Heart left ventricle (tissue), 16 donors: ENCODE measurements around the gene SGTA. TPM values are rescaled to one million over a fixed set of nuclear protein-coding genes. Genes with fewer than 3 reads are reported as not detected.

Source experiments
- ATAC-seq, 4 donors: fragments of 200-7000 bp; cut with Tn5 transposase; one replicate each; pipeline ENCODE4 v1.9.1; 2020 to 2022; ENCODE audit warnings: moderate library complexity in 4 of 4, mild to moderate bottlenecking in 3 of 4, moderate number of reproducible peaks in 1 of 4
- DNase-seq, 5 donors: peaks; one replicate each; pipeline ENCODE4 v3.0.0-alpha.2; 2020
- H3K27ac ChIP-seq, 12 donors: fragments of 200-600 bp; sonication (generic) in 4 of 12; one replicate each; pipeline versions ENCODE4 v1.5.0 to v1.8.0; 2016 to 2022; ENCODE audit warnings: mild to moderate bottlenecking in 2 of 12
- H3K27me3 ChIP-seq, 9 donors: fragments of 200-600 bp; sonication (generic) in 2 of 9; one replicate each; pipeline versions ENCODE4 v1.5.1 to v1.8.0; 2016 to 2022; ENCODE audit warnings: mild to moderate bottlenecking in 3 of 9
- H3K36me3 ChIP-seq, 9 donors: fragments of 200-600 bp; sonication (generic) in 2 of 9; one replicate each; pipeline versions ENCODE4 v1.5.0 to v1.8.0; 2018 to 2022; ENCODE audit warnings: mild to moderate bottlenecking in 2 of 9
- H3K4me1 ChIP-seq, 12 donors: fragments of 200-600 bp; sonication (generic) in 4 of 12; one replicate each; pipeline versions ENCODE4 v1.5.0 to v1.8.0; 2016 to 2022; ENCODE audit warnings: mild to moderate bottlenecking in 3 of 12
- H3K4me3 ChIP-seq, 12 donors: fragments of 200-600 bp; sonication (generic) in 4 of 12; one replicate each; pipeline versions ENCODE4 v1.5.0 to v1.8.0; 2017 to 2022; ENCODE audit warnings: mild to moderate bottlenecking in 9 of 12, moderate library complexity in 4 of 12
- H3K9me3 ChIP-seq, 12 donors: fragments of 200-600 bp; sonication (generic) in 4 of 12; one replicate each; pipeline versions ENCODE4 v1.5.0 to v1.8.0; 2016 to 2022; ENCODE audit warnings: mild to moderate bottlenecking in 1 of 12
- CTCF ChIP-seq, 12 donors: fragments of 200-600 bp; sonication (generic) in 4 of 12; IDR thresholded peaks; one replicate each; pipeline versions ENCODE4 v1.5.0 to v1.8.0; 2018 to 2022; ENCODE audit warnings: antibody characterized with exemption in 12 of 12, mild to moderate bottlenecking in 5 of 12
- POLR2A ChIP-seq, 2 donors: fragments of 450-650 bp; IDR thresholded peaks; one replicate each; pipeline ENCODE4 v1.6.1; 2017; ENCODE audit warnings: antibody characterized with exemption in 2 of 2, mild to moderate bottlenecking in 2 of 2, moderate library complexity in 2 of 2
- WGBS, 4 donors: extraction: QIAGEN DNeasy Blood & Tissue Kit in 2 of 4; methylation state at CpG; one replicate each; pipeline versions ENCODE4 v1.1.5 to v1.1.7; 2013 to 2018; 5-methylcytosine and 5-hydroxymethylcytosine counted together
- intact Hi-C, 10 donors: fragments of 100-400 bp; cut with DNase I; formaldehyde crosslinking; loops; one replicate each; pipeline versions ENCODE4 v1.11.1 to v1.14.2; 2022
- polyA plus RNA-seq, 2 donors: library from polyadenylated mRNA; stranded (reverse); fragments of 200-250 nt; gene quantifications; one replicate each; pipeline ENCODE4 v1.2.3, GENCODE V29; 2013
- total RNA-seq, 9 donors: library from RNA; depleted of rRNA in 2 of 9; stranded (reverse); fragments of >200 nt in 2 of 9; fragmentation: NEBNext Ultra II Directional in 3 of 9; extraction: Animal tissue kit (Norgen Biotek cat#: 25700) in 3 of 9; gene quantifications; one replicate each; pipeline versions ENCODE4 v1.1.0 to v1.2.4, GENCODE V29; 2016 to 2023
- donor health status: ischemic (EF 13 %, LVEDD 7.1; RV severe dilation, severe dysfunction).
- donor health status: healthy with polysubstance abuse.
- donor health status: DM: no; HTN: yes; CAD: no.
- donor health status: DM: no; HTN: no; CAD: no.
- donor health status: ischemic (EF 25% LVEDD 6.9; RV normal size, moderate dysfunction).
- donor health status: ischemic (EF 25% LVEDD 5.7; RV mildly dilated, moderate dysfunction).
- donor health status: healthy.
- donor health status: DM: yes; HTN: yes; CAD: no.
- donor health status: ischemic (EF 35%, LVEDD 5.7; RV mildly dilated, moderate dysfunction).
- donor health status: nonischemic (EF 11% LVEDD 7.7; RV severe dilation, severe dysfunction).
- donor health status: DM: yes; HTN: yes; CAD: no.
- donor health status: PGD.
- donor health status: ischemic (EF 29% LVEDD 5.4; RV normal size, mild dysfunction).
- donor health status: nonischemic (EF 23%, LVEDD 6.1; RV moderate dilation, normal function).

SGTA gene
- total and polyA plus RNA-seq, 11 donors, result 47.4 to 125 (median 65.6) TPM

- DNase-seq, result no peak
- WGBS, 4 donors, result 81 to 88% (median 83%) methylated on average over 15 of the region's 15 CpGs
- ATAC-seq, result no peak
- intact Hi-C loops, result no loop called here
- Histone ChIP-seq H3K27ac (no peak overlapping the region), H3K4me1 (peaks cover 0 to 18% (median 11%) of the 10 kb centered on the region in 12 donors), H3K9me3 (no peaks in the 10 kb centered on the region), H3K4me3 (no peak overlapping the region), H3K36me3 (peaks cover 3 to 85% (median 81%) of the 10 kb centered on the region in 9 donors), H3K27me3 (no peaks in the 10 kb centered on the region)
- TF ChIP-seq CTCF (IDR thresholded peaks at IDR 0.05) (no peak), POLR2A (IDR thresholded peaks at IDR 0.05) (no peak)
These were observed 17.7 kb downstream of the SGTA start for GRCh38 chr19:2765376-2765775.

GRCh38 chr19:2764945-2765344, 18.1 kb downstream of the SGTA start:
- ATAC-seq (no peak), DNase-seq (no peak)
- Histone ChIP-seq H3K9me3 (no peaks in the 10 kb centered on the region), H3K4me3 (no peak overlapping the region), H3K27me3 (no peaks in the 10 kb centered on the region), H3K36me3 (peaks cover 3 to 89% (median 85%) of the 10 kb centered on the region in 9 donors), H3K4me1 (peaks cover 0 to 14% (median 7%) of the 10 kb centered on the region in 12 donors), H3K27ac (no peak overlapping the region)
- TF ChIP-seq CTCF (IDR thresholded peaks at IDR 0.05), result no peak
- no peak for TF ChIP-seq POLR2A (IDR thresholded peaks at IDR 0.05)
- intact Hi-C loops, result no loop called here
- WGBS, 4 donors, result 89 to 96% (median 93%) methylated on average over 21 of the region's 21 CpGs

- Histone ChIP-seq H3K27ac (no peak overlapping the region), H3K9me3 (no peaks in the 10 kb centered on the region), H3K36me3 (peaks cover 3 to 100% (median 95%) of the 10 kb centered on the region in 9 donors), H3K4me1 (peaks cover 0 to 3% (median under 1%) of the 10 kb centered on the region in 12 donors), H3K4me3 (no peak overlapping the region), H3K27me3 (no peaks in the 10 kb centered on the region)
- intact Hi-C loops, result no loop called here
- WGBS, 4 donors, result 91 to 99% (median 96%) methylated on average over 12 of the region's 12 CpGs
- ATAC-seq (no peak), DNase-seq (no peak)
- no peak for TF ChIP-seq CTCF (IDR thresholded peaks at IDR 0.05)
- TF ChIP-seq POLR2A (IDR thresholded peaks at IDR 0.05), result no peak
These were observed 19.4 kb downstream of the SGTA start for GRCh38 chr19:2763687-2764086.

- 90 to 96% (median 94%) methylated on average over 15 to 23 of the region's 23 CpGs for WGBS, 4 donors
- Histone ChIP-seq H3K9me3 (no peaks in the 10 kb centered on the region), H3K36me3 (peaks cover 3 to 100% (median 97%) of the 10 kb centered on the region in 9 donors), H3K27ac (no peak overlapping the region), H3K27me3 (no peaks in the 10 kb centered on the region), H3K4me1 (no peaks in the 10 kb centered on the region), H3K4me3 (no peak overlapping the region)
- DNase-seq (no peak), ATAC-seq (no peak)
- TF ChIP-seq CTCF (IDR thresholded peaks at IDR 0.05) (no peak), POLR2A (IDR thresholded peaks at IDR 0.05) (no peak)
- intact Hi-C loops, result no loop called here
These were observed 20.1 kb downstream of the SGTA start for GRCh38 chr19:2762783-2763496.
